ENCODE measurements around the gene STX8. TPM values are rescaled to one million over a fixed set of nuclear protein-coding genes. Genes with fewer than 3 reads are reported as not detected.

Gene STX8
- total RNA-seq, 2 donors from 2014 or later, result 38.8 to 60.8 TPM

- Histone ChIP-seq H3K36me3 (no peaks in the 10 kb centered on the region), H3K4me3 (no peak overlapping the region), H3K9me3 (peaks cover 0 to 19% of the 10 kb centered on the region in 2 donors), H3K27me3 (no peaks in the 10 kb centered on the region), H3K4me1 (no peaks in the 10 kb centered on the region), H3K27ac (no peak overlapping the region)
- no peak for TF ChIP-seq CTCF (IDR thresholded peaks at IDR 0.05)
- DNase-seq (ENCODE audit: low spot score), result no peak
Measured at GRCh38 chr17:9331279-9332131, 244.1 kb downstream of the STX8 start.

GRCh38 chr17:9330611-9331271 lies 244.9 kb downstream of the STX8 start:
- DNase-seq (ENCODE audit: low spot score), result no peak

GRCh38 chr17:9330141-9330540 lies 245.5 kb downstream of the STX8 start:
- DNase-seq (ENCODE audit: low spot score), result no peak

More at GRCh38 chr17:9330611-9331271, 244.9 kb downstream of the STX8 start:
- Histone ChIP-seq H3K4me3 (no peak overlapping the region), H3K27me3 (no peaks in the 10 kb centered on the region), H3K27ac (no peak overlapping the region), H3K4me1 (no peaks in the 10 kb centered on the region), H3K36me3 (no peaks in the 10 kb centered on the region), H3K9me3 (peaks cover 0 to 15% of the 10 kb centered on the region in 2 donors)
- TF ChIP-seq CTCF (IDR thresholded peaks at IDR 0.05), result no peak

GRCh38 chr17:9329251-9329921 lies 246.2 kb downstream of the STX8 start:
- Histone ChIP-seq H3K27me3 (no peaks in the 10 kb centered on the region), H3K27ac (no peak overlapping the region), H3K36me3 (no peaks in the 10 kb centered on the region), H3K4me1 (no peaks in the 10 kb centered on the region), H3K4me3 (no peak overlapping the region), H3K9me3 (peaks cover 0 to 1% of the 10 kb centered on the region in 2 donors)
- DNase-seq (ENCODE audit: low spot score), result no peak
- TF ChIP-seq CTCF (IDR thresholded peaks at IDR 0.05), result no peak

More at GRCh38 chr17:9330141-9330540, 245.5 kb downstream of the STX8 start:
- TF ChIP-seq CTCF (IDR thresholded peaks at IDR 0.05), result no peak
- Histone ChIP-seq H3K27me3 (no peaks in the 10 kb centered on the region), H3K4me3 (no peak overlapping the region), H3K36me3 (no peaks in the 10 kb centered on the region), H3K27ac (no peak overlapping the region), H3K4me1 (no peaks in the 10 kb centered on the region), H3K9me3 (peaks cover 0 to 9% of the 10 kb centered on the region in 2 donors)

GRCh38 chr17:9324864-9325263 lies 250.8 kb downstream of the STX8 start:
- Histone ChIP-seq H3K36me3 (no peaks in the 10 kb centered on the region), H3K27me3 (no peaks in the 10 kb centered on the region), H3K4me3 (no peak overlapping the region), H3K4me1 (no peaks in the 10 kb centered on the region), H3K27ac (no peak overlapping the region), H3K9me3 (no peaks in the 10 kb centered on the region)
- DNase-seq (ENCODE audit: low spot score), result no peak
- TF ChIP-seq CTCF (IDR thresholded peaks at IDR 0.05), result no peak
